ENCODE data around the gene LPCAT2.

LPCAT2 gene

DNA sequence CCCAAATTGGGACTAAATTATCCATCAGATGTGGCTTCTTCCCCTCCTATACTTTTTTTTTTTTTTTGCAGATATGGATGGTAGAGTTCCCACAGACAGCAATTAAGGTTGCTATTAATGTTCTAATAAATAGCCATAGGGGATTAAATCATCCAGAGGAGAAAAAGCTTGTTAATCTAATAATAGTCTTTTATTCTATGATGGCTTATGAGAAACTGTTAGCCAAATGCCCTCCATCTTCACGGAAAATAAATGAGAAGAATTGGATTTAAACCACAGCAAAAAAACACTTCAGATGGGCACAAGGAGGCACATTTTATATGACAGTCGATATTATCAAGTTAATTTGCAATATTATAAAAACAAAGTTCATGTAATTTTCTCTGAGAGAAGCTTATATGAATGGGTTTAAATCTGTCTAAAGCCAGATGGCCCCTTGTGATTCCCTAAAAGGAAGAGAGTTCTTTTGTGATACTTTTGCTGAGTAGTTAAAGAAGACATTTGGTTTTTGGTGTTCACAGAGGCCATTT, 52.5 kb downstream of the LPCAT2 start:
- Histone ChIP-seq H3K4me1 (peaks cover 58% of the 10 kb centered on the region), H3K36me3 (peaks cover 25% of the 10 kb centered on the region), H3K9me3 (no peaks in the 10 kb centered on the region), H3K27me3 (no peaks in the 10 kb centered on the region), H3K4me3 (ENCODE audit: low read depth, low read length) (no peak overlapping the region)
- TF ChIP-seq, protein P1, sequence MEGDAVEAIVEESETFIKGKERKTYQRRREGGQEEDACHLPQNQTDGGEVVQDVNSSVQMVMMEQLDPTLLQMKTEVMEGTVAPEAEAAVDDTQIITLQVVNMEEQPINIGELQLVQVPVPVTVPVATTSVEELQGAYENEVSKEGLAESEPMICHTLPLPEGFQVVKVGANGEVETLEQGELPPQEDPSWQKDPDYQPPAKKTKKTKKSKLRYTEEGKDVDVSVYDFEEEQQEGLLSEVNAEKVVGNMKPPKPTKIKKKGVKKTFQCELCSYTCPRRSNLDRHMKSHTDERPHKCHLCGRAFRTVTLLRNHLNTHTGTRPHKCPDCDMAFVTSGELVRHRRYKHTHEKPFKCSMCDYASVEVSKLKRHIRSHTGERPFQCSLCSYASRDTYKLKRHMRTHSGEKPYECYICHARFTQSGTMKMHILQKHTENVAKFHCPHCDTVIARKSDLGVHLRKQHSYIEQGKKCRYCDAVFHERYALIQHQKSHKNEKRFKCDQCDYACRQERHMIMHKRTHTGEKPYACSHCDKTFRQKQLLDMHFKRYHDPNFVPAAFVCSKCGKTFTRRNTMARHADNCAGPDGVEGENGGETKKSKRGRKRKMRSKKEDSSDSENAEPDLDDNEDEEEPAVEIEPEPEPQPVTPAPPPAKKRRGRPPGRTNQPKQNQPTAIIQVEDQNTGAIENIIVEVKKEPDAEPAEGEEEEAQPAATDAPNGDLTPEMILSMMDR (IDR thresholded peaks at IDR 0.05; ENCODE audit: low read depth, low read length) = no peak
- DNase-seq = no peak

DNA sequence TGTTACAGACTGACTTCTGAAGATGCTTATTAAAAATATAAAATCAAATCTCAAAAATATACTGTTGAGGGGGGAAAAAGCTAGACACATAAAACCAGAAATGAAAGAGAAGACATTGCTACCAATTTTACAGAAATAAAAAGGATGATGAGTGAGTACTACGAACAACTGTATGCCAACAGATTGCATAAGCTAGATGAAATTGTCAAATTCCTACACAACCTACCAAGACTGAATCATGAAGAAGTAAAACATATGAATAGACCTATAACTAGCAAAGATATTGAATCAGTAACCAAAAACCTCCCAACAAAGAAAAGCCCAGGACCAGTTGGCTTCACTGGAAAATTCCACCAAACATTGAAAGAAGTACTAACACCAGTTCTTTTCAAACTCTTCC, 54.1 kb downstream of the LPCAT2 start:
- Histone ChIP-seq H3K9me3 (no peaks in the 10 kb centered on the region), H3K36me3 (peaks cover 31% of the 10 kb centered on the region), H3K27me3 (no peaks in the 10 kb centered on the region), H3K4me1 (peaks cover 51% of the 10 kb centered on the region), H3K4me3 (ENCODE audit: low read depth, low read length) (no peak overlapping the region)
- no peak for DNase-seq
- TF ChIP-seq, protein P1 (IDR thresholded peaks at IDR 0.05; ENCODE audit: low read depth, low read length) = no peak

DNA sequence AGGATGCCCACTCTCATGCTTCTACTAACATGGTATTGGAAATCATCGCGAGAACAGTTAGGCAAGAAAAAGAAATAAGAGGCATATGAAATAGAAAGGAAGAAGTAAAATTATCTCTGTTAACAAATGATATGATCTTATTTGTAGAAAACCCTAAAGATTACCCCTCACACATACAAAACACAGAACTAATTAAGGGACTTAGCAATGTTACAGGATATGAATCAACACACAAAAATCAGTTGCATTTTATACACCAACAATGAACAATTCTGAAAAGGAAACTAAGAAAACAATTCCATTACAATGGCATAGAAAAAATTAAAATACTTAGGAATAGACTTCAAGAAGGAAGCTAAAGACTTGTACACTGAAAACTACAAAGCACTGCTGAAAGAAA, 54.9 kb downstream of the LPCAT2 start:
- TF ChIP-seq, protein P1 (IDR thresholded peaks at IDR 0.05; ENCODE audit: low read depth, low read length) = no peak
- Histone ChIP-seq H3K4me3 (ENCODE audit: low read depth, low read length) (no peak overlapping the region), H3K9me3 (no peaks in the 10 kb centered on the region), H3K27me3 (no peaks in the 10 kb centered on the region), H3K36me3 (peaks cover 29% of the 10 kb centered on the region), H3K4me1 (peaks cover 50% of the 10 kb centered on the region)
- DNase-seq = no peak

DNA sequence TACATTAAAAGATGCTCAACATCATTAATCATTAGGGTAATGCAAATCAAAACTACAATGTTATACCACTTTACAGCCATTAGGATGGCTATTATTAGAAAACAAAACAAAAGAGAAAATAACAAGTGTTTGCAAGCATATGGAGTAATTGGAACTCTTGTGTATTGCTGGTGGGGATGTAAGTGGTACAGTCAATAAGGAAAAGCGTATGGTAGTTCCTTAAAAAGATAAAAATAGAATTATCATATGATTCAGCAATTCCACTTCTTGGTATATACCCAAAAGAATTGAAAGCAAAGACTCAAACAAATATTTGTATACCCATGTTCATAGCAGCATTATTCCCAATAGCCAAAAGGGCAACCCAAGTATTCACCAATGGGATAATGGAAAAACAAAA, 56.2 kb downstream of the LPCAT2 start:
- Histone ChIP-seq H3K27me3 (no peaks in the 10 kb centered on the region), H3K9me3 (no peaks in the 10 kb centered on the region), H3K36me3 (peaks cover 27% of the 10 kb centered on the region), H3K4me1 (peaks cover 43% of the 10 kb centered on the region), H3K4me3 (ENCODE audit: low read depth, low read length) (no peak overlapping the region)
- TF ChIP-seq, protein P1 (IDR thresholded peaks at IDR 0.05; ENCODE audit: low read depth, low read length) = no peak
- no peak for DNase-seq

DNA sequence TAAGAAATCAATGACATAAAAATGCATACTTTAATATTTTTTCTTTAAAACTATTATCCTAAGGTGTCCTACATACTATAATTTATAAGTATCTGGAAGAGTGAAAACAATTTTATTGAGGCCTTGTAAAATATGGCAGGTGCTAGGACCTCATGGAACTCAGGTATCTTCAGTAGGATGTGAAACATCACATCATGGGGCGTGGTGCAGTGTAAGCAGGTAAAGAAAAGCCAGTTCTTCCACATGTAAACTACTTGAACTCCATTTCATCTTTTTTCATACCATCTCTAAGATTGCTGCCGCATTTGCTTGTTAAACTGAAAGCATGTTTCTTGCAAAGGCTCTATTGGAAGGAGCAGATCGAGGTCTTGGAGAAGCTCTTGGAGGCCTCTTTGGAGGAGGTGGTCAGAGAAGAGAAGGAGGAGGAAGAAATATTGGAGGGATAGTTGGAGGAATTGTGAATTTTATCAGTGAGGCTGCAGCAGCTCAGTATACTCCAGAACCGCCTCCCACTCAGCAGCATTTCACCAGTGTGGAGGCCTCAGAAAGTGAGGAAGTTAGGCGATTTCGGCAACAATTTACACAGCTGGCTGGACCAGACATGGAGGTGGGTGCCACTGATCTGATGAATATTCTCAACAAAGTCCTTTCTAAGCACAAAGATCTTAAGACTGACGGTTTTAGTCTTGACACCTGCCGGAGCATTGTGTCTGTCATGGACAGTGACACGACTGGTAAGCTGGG, 57.7 kb downstream of the LPCAT2 start, which contains the start of gene CAPNS2:
Gene CAPNS2 (plus strand): TSS at position 253 of the 744 bp plus-strand sequence. CDS start 73 bp downstream, at position 326.
- Histone ChIP-seq H3K9me3 (no peaks in the 10 kb centered on the region), H3K4me3 (ENCODE audit: low read depth, low read length) (no peak within 1 kb of the TSS), H3K36me3 (peaks cover 27% of the 10 kb centered on the region), H3K4me1 (peaks cover 34% of the 10 kb centered on the region), H3K27me3 (no peaks in the 10 kb centered on the region)
- TF ChIP-seq, protein P1 (IDR thresholded peaks at IDR 0.05; ENCODE audit: low read depth, low read length) = no peak
- no peak for DNase-seq

DNA sequence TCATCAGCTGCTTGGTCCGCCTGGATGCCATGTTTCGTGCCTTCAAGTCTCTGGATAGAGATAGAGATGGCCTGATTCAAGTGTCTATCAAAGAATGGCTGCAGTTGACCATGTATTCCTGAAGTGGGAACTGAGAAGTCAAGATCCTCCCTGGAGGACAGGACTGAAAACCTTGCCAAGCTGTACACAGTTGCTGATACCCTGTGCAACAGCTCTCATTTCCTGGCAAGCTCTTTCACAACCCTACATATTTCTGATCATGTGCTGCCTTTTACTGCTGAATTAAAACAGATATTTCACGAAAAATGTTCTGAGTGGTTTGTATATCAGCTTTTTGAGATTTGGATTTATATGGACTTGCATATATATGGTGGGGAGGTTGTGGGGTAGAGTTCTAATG, 58.5 kb downstream of the LPCAT2 start:
- no peak for DNase-seq
- Histone ChIP-seq H3K4me1 (peaks cover 26% of the 10 kb centered on the region), H3K9me3 (no peaks in the 10 kb centered on the region)

More for the DNA sequence above, 58.5 kb downstream of the LPCAT2 start:
- no peaks in the 10 kb centered on the region for H3K27me3 ChIP-seq
- no peak overlapping the region for H3K4me3 ChIP-seq (ENCODE audit: low read depth, low read length)
- TF ChIP-seq, protein P1 (IDR thresholded peaks at IDR 0.05; ENCODE audit: low read depth, low read length) = no peak
- H3K36me3 ChIP-seq = peaks cover 27% of the 10 kb centered on the region

Measured in BE2C (cell line).